Peyer's patch (tissue), 4 donors: ENCODE data around the gene GOLGA6D. TPM values are rescaled to one million over a fixed set of nuclear protein-coding genes. Genes with fewer than 3 reads are reported as not detected.
"Not testable (repeated sequence)": the region's sequence is repeated elsewhere in the genome, so short reads cannot be mapped to it uniquely, and the experiment has no call there.

Experiments used
- DNase-seq, 3 donors: peaks; one replicate each; pipeline ENCODE4 v3.0.0-alpha.2; 2017 to 2019
- H3K27ac ChIP-seq, 4 donors: fragments of 200-600 bp; sonication (generic); one replicate each; pipeline ENCODE4 v1.5.1; 2016 to 2019
- H3K27me3 ChIP-seq, 2 donors: fragments of 200-600 bp; sonication (generic); one replicate each; pipeline ENCODE4 v1.5.1; 2019
- H3K36me3 ChIP-seq, 3 donors: fragments of 200-600 bp; sonication (generic); one replicate each; pipeline ENCODE4 v1.5.1; 2016 to 2019
- H3K4me1 ChIP-seq, 4 donors: fragments of 200-600 bp; sonication (generic); one replicate each; pipeline ENCODE4 v1.5.1; 2016 to 2019
- H3K4me3 ChIP-seq, 4 donors: fragments of 200-600 bp; sonication (generic); 1 replicate in 3 of 4; 2 replicates in 1 of 4; pipeline ENCODE4 v1.5.1; 2016 to 2019; ENCODE audit warnings: mild to moderate bottlenecking in 1 of 4
- H3K9me3 ChIP-seq, 4 donors: fragments of 200-600 bp; sonication (generic); one replicate each; pipeline ENCODE4 v1.5.1; 2016 to 2019; ENCODE audit warnings: mild to moderate bottlenecking in 1 of 4
- CTCF ChIP-seq, 6 experiments: fragments of 450-650 bp in 4 of 6; fragments of 200-600 bp in 2 of 6; sonication (generic) in 1 of 6; IDR thresholded peaks; one replicate each; pipeline ENCODE4 v1.5.1; 2017 to 2019; ENCODE audit warnings: antibody characterized with exemption in 6 of 6, mild to moderate bottlenecking in 3 of 6, moderate library complexity in 1 of 6
- POLR2A ChIP-seq, 2 donors: fragments of 450-650 bp; IDR thresholded peaks; one replicate each; pipeline ENCODE4 v1.5.1; 2017; ENCODE audit warnings: antibody characterized with exemption in 2 of 2, mild to moderate bottlenecking in 2 of 2, moderate library complexity in 2 of 2
- total RNA-seq, 4 donors: library from RNA; depleted of rRNA; stranded (reverse); fragments of >200 nt; gene quantifications; one replicate each; pipeline ENCODE4 v1.1.0, GENCODE V29; 2016

GOLGA6D gene
- total RNA-seq, 4 donors from 2014 or later: not detected

- H3K4me1 ChIP-seq: no peaks in the 10 kb centered on the region
- H3K36me3 ChIP-seq: no peaks in the 10 kb centered on the region
- H3K9me3 ChIP-seq: no peaks in the 10 kb centered on the region
- DNase-seq: no peak
- no peak overlapping the region for H3K27ac ChIP-seq
- no peak overlapping the region for H3K4me3 ChIP-seq
- H3K27me3 ChIP-seq: no peaks in the 10 kb centered on the region
- TF ChIP-seq CTCF (IDR thresholded peaks at IDR 0.05): no peak
- no peak for TF ChIP-seq POLR2A (IDR thresholded peaks at IDR 0.05)
Observed at GRCh38 chr15:75306188-75306587, 23.6 kb downstream of the GOLGA6D start.

- H3K27me3 ChIP-seq: no peaks in the 10 kb centered on the region
- no peak overlapping the region for H3K27ac ChIP-seq
- H3K4me1 ChIP-seq: no peaks in the 10 kb centered on the region
- DNase-seq: peak in 2 of 3 donors; percentile 65 to 67
- TF ChIP-seq POLR2A (IDR thresholded peaks at IDR 0.05) (no peak), CTCF (IDR thresholded peaks at IDR 0.05) (peak in 4 of 6 experiments; percentile 26 to 55 (median 48))
- no peaks in the 10 kb centered on the region for H3K36me3 ChIP-seq
- no peak overlapping the region for H3K4me3 ChIP-seq
- H3K9me3 ChIP-seq: no peaks in the 10 kb centered on the region
Observed at GRCh38 chr15:75307778-75308390, 25.2 kb downstream of the GOLGA6D start.

- DNase-seq: no peak
- no peak for TF ChIP-seq CTCF (IDR thresholded peaks at IDR 0.05)
- TF ChIP-seq POLR2A (IDR thresholded peaks at IDR 0.05): no peak
- Histone ChIP-seq H3K27ac (no peak overlapping the region), H3K36me3 (no peaks in the 10 kb centered on the region), H3K4me1 (no peaks in the 10 kb centered on the region), H3K4me3 (no peak overlapping the region), H3K9me3 (no peaks in the 10 kb centered on the region), H3K27me3 (no peaks in the 10 kb centered on the region)
Observed at GRCh38 chr15:75309711-75310110, 27.1 kb downstream of the GOLGA6D start.

- not testable (repeated sequence) for H3K27ac ChIP-seq, H3K4me1 ChIP-seq, H3K36me3 ChIP-seq, DNase-seq, H3K4me3 ChIP-seq, H3K9me3 ChIP-seq, H3K27me3 ChIP-seq
Observed at GRCh38 chr15:75312548-75312947, 29.9 kb downstream of the GOLGA6D start.

- Histone ChIP-seq H3K36me3 (no peaks in the 10 kb centered on the region), H3K27me3 (no peaks in the 10 kb centered on the region), H3K27ac (no peak overlapping the region), H3K9me3 (no peaks in the 10 kb centered on the region), H3K4me1 (no peaks in the 10 kb centered on the region), H3K4me3 (no peak overlapping the region)
- no peak for DNase-seq
- TF ChIP-seq POLR2A (IDR thresholded peaks at IDR 0.05): no peak
- no peak for TF ChIP-seq CTCF (IDR thresholded peaks at IDR 0.05)
Observed at GRCh38 chr15:75313116-75313845, 30.6 kb downstream of the GOLGA6D start.

GRCh38 chr15:75314552-75315290 is 32.1 kb downstream of the GOLGA6D start:
- H3K36me3 ChIP-seq: no peaks in the 10 kb centered on the region
- H3K4me3 ChIP-seq: no peak overlapping the region
- DNase-seq: no peak
- H3K9me3 ChIP-seq: no peaks in the 10 kb centered on the region
- H3K27ac ChIP-seq: no peak overlapping the region
- TF ChIP-seq CTCF (IDR thresholded peaks at IDR 0.05) (no peak), POLR2A (IDR thresholded peaks at IDR 0.05) (no peak)
- H3K27me3 ChIP-seq: no peaks in the 10 kb centered on the region
- no peaks in the 10 kb centered on the region for H3K4me1 ChIP-seq

- DNase-seq, H3K4me3 ChIP-seq, H3K27me3 ChIP-seq, H3K27ac ChIP-seq, H3K4me1 ChIP-seq, H3K9me3 ChIP-seq, H3K36me3 ChIP-seq: not testable (repeated sequence)
Observed at GRCh38 chr15:75319231-75319897, 36.7 kb downstream of the GOLGA6D start.
